Peyer's patch (tissue), 4 donors: ENCODE data around the gene PSIP1. TPM values are rescaled to one million over a fixed set of nuclear protein-coding genes. Genes with fewer than 3 reads are reported as not detected.

ENCODE experiments used
- DNase-seq, 3 donors: peaks; one replicate each; pipeline ENCODE4 v3.0.0-alpha.2; 2017 to 2019
- H3K27ac ChIP-seq, 4 donors: fragments of 200-600 bp; sonication (generic); one replicate each; pipeline ENCODE4 v1.5.1; 2016 to 2019
- H3K27me3 ChIP-seq, 2 donors: fragments of 200-600 bp; sonication (generic); one replicate each; pipeline ENCODE4 v1.5.1; 2019
- H3K36me3 ChIP-seq, 3 donors: fragments of 200-600 bp; sonication (generic); one replicate each; pipeline ENCODE4 v1.5.1; 2016 to 2019
- H3K4me1 ChIP-seq, 4 donors: fragments of 200-600 bp; sonication (generic); one replicate each; pipeline ENCODE4 v1.5.1; 2016 to 2019
- H3K4me3 ChIP-seq, 4 donors: fragments of 200-600 bp; sonication (generic); 1 replicate in 3 of 4; 2 replicates in 1 of 4; pipeline ENCODE4 v1.5.1; 2016 to 2019; ENCODE audit warnings: mild to moderate bottlenecking in 1 of 4
- H3K9me3 ChIP-seq, 4 donors: fragments of 200-600 bp; sonication (generic); one replicate each; pipeline ENCODE4 v1.5.1; 2016 to 2019; ENCODE audit warnings: mild to moderate bottlenecking in 1 of 4
- CTCF ChIP-seq, 6 experiments: fragments of 450-650 bp in 4 of 6; fragments of 200-600 bp in 2 of 6; sonication (generic) in 1 of 6; IDR thresholded peaks; one replicate each; pipeline ENCODE4 v1.5.1; 2017 to 2019; ENCODE audit warnings: antibody characterized with exemption in 6 of 6, mild to moderate bottlenecking in 3 of 6, moderate library complexity in 1 of 6
- POLR2A ChIP-seq, 2 donors: fragments of 450-650 bp; IDR thresholded peaks; one replicate each; pipeline ENCODE4 v1.5.1; 2017; ENCODE audit warnings: antibody characterized with exemption in 2 of 2, mild to moderate bottlenecking in 2 of 2, moderate library complexity in 2 of 2
- total RNA-seq, 4 donors: library from RNA; depleted of rRNA; stranded (reverse); fragments of >200 nt; gene quantifications; one replicate each; pipeline ENCODE4 v1.1.0, GENCODE V29; 2016

PSIP1 gene
- total RNA-seq = 10 to 100 TPM; 20.2 to 71.0 (median 25.7) TPM

DNA sequence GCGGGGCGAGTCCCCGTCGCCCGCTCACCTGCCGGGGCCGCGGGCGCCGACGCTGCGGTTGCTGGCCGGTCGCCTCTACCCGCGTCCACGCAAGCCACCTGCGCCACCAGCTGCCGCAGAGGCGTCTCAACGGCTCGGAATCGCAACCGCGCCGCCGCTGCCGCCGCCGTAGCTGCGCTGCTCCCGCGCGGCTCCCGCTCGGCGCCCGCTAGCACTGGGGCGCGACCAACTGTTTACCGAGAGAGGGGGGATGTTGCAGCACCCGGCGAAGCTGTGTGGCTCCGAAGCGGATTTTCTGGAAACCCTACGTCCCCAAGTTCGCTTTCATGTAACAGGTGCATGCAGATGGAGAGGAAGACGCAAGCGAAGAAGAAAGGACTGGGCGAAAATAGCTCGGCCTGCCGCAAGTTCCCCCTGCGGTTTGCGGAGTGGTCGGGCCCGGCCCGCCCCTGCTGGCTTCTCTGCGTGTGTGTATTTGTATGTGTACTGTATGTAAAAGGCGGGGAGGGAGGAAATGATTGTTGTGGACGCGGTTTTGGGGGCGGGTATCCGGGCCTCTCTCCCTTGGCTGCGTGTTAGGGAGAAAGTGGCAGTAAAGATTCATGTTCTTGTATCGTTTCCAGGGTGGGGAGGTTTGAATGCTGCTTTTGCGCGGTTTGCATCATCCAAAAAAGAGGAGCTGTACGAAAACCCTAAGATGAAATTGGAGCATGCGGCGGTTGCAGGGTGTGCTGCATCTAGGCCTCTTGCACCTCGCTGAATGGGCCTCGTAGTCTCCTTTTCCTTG, at the start of gene PSIP1:
TSS of gene PSIP1 (minus strand) at position 182 of the 787 bp plus-strand sequence. CDS start 782 bp downstream, outside the sequence.
- peak; percentile 58 for TF ChIP-seq POLR2A (IDR thresholded peaks at IDR 0.05)
- peak in 4 of 6 experiments; percentile 17 to 56 (median 48) for TF ChIP-seq CTCF (IDR thresholded peaks at IDR 0.05)
- no peaks in the 10 kb centered on the region for H3K9me3 ChIP-seq
- peaks cover 0 to 8% (median 0%) of the 10 kb centered on the region in 4 donors for H3K4me1 ChIP-seq
- H3K27me3 ChIP-seq = no peaks in the 10 kb centered on the region
- peak; percentile 83 to 91 (median 89) for DNase-seq
- peak within 1 kb of the TSS; percentile 85 to 100 (median 93) for H3K4me3 ChIP-seq
- H3K27ac ChIP-seq = peak within 1 kb of the TSS; percentile 91 to 99 (median 94)
- H3K36me3 ChIP-seq = peaks cover 0 to 13% (median 0%) of the 10 kb centered on the region in 3 donors

DNA sequence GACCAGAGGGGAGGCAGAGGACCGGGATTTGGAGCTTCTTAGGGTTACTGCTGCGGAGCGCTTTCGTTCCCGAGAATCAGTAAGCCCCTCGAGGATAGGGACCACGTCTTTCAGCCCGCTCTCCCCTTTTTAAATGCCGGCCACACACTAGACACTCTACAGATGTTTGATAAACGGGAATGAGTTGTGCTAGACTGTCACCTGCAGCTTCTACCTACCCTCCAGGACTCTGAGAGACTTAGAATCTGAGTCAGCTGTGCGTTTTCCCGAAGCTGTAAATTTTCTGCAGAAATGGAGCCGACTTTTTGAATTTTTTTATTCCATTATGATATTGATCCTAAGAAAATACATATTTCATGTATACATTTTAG, 42.7 kb upstream of the PSIP1 start:
- Histone ChIP-seq H3K9me3 (no peaks in the 10 kb centered on the region), H3K27me3 (no peaks in the 10 kb centered on the region), H3K4me3 (peak overlapping the region; percentile 61 to 76 (median 62)), H3K36me3 (no peaks in the 10 kb centered on the region), H3K4me1 (peaks cover 0 to 12% (median 4%) of the 10 kb centered on the region in 4 donors), H3K27ac (peak overlapping the region; percentile 70 to 81 (median 78))
- no peak for TF ChIP-seq CTCF (IDR thresholded peaks at IDR 0.05)
- DNase-seq = no peak

DNA sequence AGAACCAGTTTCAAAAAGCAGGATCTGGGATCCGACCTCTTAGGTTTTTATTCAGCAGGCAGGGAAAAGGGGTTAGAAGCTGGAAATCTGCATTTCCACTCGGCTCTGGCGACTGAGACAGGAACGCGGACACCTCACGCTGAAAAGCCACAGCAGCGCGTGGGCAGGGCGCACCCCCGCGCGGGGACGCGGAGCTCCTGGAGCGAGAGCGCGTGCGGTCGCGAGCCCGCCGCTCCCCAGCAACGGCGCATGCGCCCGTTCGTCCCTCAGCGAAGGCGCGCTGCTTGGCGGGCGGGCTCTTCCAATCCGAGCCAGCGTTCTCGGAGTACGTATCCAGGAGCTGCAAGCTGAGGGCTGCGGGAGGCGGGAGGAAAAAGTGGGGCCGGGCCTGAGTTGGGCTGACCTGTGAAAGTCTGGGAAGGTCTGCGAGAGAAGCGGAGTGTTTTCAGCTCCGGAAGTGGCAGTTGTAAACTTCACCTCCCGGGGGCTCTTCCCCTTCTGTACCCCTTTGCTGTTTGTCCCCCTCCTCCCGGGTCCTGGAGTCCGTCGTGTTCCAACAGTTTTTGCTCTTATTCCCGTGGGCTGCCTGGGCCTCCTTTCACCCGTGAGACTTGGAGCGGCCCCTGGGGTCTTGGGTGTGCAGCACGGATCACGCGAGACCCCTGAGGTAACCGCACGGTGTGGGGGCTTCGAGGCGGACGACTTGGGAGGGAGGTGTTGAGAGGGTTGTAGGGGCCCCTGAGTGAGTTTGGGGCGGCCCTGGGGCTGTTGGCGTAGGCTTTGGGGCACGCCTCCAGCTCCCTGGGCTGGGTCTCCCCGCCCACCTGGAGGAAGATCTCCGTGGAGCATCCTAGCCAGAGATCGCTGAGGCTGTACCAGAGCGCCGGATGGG, 42.1 kb upstream of the PSIP1 start, which contains the start of gene CCDC171:
TSS of gene CCDC171 (plus strand) at position 408 of the 892 bp plus-strand sequence. CDS start 11,046 bp downstream, outside the sequence.
- peak; percentile 78 to 94 (median 93) for DNase-seq
- Histone ChIP-seq H3K4me3 (peak within 1 kb of the TSS; percentile 61 to 76 (median 62)), H3K27ac (peak within 1 kb of the TSS; percentile 70 to 81 (median 78)), H3K27me3 (no peaks in the 10 kb centered on the region), H3K9me3 (no peaks in the 10 kb centered on the region), H3K4me1 (peaks cover 0 to 12% (median 4%) of the 10 kb centered on the region in 4 donors), H3K36me3 (no peaks in the 10 kb centered on the region)
- TF ChIP-seq CTCF (IDR thresholded peaks at IDR 0.05) = no peak
- peak; percentile 56 to 60 for TF ChIP-seq POLR2A (IDR thresholded peaks at IDR 0.05)

DNA sequence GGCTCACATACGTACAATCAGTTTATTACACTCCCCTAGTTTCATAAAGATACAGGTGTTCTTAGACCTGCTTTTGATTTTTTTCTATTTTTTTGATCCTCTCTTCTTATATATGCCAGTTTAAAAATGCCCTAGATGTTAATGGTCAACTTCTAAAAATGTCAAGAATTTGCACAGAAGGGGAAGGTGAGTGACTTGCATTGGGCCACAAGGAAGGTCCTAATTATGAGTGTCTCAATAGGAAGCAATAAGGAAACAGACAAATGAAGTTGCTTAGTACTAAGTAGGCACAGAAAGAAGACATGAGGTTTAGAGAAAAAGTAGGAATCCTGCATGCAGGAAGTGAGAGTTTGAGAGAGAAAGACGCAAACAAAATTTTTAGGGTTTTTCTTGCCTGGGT, 38.8 kb upstream of the PSIP1 start:
- Histone ChIP-seq H3K4me1 (peaks cover 0 to 12% (median 4%) of the 10 kb centered on the region in 4 donors), H3K4me3 (no peak overlapping the region), H3K9me3 (no peaks in the 10 kb centered on the region), H3K36me3 (no peaks in the 10 kb centered on the region), H3K27ac (no peak overlapping the region), H3K27me3 (no peaks in the 10 kb centered on the region)
- TF ChIP-seq CTCF (IDR thresholded peaks at IDR 0.05) (no peak), POLR2A (IDR thresholded peaks at IDR 0.05) (no peak)
- DNase-seq = no peak

GRCh38 chr9:15543047-15543813, 32.5 kb upstream of the PSIP1 start:
- Histone ChIP-seq H3K27ac (no peak overlapping the region), H3K4me3 (no peak overlapping the region), H3K27me3 (no peaks in the 10 kb centered on the region), H3K4me1 (no peaks in the 10 kb centered on the region), H3K9me3 (no peaks in the 10 kb centered on the region), H3K36me3 (no peaks in the 10 kb centered on the region)
- no peak for DNase-seq
- no peak for TF ChIP-seq POLR2A (IDR thresholded peaks at IDR 0.05)
- TF ChIP-seq CTCF (IDR thresholded peaks at IDR 0.05) = no peak
